Measurements from ENCODE around the gene PIBF1.
"Not testable (repeated sequence)": the region's sequence is repeated elsewhere in the genome, so short reads cannot be mapped to it uniquely, and the experiment has no call there.

The PIBF1 gene

DNA sequence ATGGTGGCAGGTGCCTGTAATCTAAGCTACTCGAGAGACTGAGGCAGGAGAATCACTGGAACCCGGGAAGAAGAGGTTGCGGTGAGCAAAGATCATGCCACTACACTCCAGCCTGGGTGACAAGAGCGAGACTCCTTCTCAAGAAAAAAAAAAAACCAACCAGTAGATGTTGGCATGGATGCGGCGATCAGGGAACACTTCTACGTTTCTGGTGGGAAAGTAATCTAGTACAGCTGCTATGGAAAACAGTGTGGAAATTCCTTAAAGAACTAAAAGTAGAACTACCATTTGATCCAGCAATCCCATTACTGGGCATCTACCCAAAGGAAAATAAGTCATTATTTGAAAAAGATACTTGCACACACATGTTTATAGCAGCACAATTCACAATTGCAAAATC, 119.6 kb downstream of the PIBF1 start:
- DNase-seq (ENCODE audit: low spot score) = not testable (repeated sequence)

DNA sequence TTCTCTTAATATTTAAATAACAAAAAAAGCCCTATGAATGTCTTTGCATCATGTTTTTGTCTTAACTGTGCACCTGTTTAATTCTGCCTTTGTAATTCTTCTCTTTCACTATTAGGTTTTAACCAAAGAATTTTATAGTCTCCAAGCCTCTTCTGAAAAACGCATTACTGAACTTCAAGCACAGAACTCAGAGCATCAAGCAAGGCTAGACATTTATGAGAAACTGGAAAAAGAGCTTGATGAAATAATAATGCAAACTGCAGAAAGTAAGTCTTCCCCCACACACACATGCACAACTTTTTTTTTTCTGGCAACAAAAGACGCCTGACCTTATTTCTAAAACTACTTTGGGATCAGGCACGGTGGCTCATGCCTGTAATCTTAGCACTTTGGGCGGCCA, 126.5 kb downstream of the PIBF1 start:
- no peak for DNase-seq (ENCODE audit: low spot score)

DNA sequence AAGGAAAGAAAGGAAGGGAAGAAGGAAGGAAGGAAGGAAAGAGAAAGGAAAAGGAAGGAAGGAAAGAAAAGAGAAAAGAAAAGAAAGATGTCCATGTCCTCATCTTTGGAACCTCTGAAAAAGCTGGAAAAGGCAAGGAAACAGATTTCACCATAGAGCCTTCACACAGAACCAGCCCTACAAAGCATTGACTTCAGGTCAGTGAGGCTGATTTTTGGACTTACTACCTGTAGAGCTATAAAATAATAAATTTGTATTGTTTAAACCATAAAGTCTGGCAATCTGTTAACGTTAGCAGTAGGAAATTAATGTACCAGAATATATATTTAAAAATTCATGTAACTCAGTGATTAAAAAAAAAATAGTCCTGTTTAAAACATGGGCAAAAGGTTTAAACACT, 130.0 kb downstream of the PIBF1 start:
- DNase-seq (ENCODE audit: low spot score) = no peak

DNA sequence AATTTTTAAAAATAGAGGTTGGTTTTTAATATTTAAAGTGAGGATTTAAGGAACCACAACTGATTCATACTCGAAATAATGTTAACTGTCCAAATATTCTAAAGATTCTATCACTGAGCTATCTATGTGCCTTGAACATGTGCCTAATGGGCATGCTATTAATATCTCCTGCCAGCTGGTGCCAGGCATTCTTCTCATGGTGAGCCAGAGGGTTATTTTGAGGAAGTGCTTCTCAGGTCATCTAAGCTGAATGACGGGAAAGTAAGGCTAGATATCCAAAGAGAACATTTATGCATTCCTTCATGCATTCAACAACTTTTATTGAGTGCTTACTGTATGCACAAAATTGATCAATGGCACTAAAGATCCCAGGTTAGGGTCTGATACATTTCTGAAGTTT, 138.2 kb downstream of the PIBF1 start:
- no peak for DNase-seq (ENCODE audit: low spot score)

DNA sequence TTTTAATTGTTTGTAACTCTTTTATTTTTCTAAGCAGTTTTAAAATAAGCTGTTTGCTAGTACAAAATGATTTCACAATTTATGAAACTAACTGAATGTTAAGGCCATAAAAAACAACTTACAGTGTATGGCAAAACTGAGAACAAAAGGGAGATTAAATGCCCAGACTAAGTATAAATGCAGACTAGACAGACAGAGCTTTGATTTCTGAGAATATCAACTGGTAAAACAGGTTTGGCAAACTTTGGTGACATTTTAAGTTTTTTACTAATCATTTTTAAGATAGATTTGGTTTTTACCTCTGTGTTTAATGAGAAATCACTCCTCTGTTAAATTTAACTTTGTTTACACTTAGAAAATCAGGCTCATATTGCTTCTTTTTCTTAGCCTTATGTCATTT, 149.4 kb downstream of the PIBF1 start:
- no peak for DNase-seq (ENCODE audit: low spot score)

DNA sequence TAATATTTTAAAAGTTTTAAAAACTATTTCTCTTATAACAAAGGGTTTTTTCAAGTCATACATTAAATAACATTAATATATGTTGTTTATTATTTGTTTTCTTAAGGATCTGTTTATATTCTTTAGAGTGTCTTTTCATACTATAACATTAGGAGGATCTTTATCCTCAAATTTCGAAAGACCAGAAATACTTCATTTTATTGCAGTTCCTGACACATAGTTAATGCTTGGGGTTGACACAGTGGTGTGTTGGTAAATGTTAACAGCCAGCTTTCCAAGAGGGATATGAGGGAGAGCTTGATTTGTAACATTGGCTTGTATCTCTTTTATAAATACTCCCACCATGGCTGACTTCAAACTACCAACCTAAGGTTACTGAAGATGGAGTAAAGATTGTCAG, 150.3 kb downstream of the PIBF1 start:
- no peak for DNase-seq (ENCODE audit: low spot score)

DNA sequence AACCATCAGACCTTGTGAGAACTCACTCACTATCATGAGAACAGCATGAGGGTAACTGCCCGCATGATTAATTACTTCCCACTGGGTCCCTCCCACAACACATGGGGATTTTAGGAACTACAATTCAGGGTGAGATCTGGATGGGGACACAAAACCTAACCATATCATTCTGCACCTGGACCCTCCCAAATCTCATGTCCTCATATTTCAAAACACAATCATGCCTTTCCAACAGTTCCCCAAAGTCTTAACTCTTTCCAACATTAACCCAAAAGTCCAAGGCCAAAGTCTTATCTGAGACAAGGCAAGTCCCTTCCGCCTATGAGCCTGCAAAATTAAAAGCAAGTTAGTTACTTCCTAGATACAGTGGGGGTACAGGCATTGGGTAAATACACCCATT, 164.3 kb downstream of the PIBF1 start:
- DNase-seq (ENCODE audit: low spot score) = not testable (repeated sequence)

DNA sequence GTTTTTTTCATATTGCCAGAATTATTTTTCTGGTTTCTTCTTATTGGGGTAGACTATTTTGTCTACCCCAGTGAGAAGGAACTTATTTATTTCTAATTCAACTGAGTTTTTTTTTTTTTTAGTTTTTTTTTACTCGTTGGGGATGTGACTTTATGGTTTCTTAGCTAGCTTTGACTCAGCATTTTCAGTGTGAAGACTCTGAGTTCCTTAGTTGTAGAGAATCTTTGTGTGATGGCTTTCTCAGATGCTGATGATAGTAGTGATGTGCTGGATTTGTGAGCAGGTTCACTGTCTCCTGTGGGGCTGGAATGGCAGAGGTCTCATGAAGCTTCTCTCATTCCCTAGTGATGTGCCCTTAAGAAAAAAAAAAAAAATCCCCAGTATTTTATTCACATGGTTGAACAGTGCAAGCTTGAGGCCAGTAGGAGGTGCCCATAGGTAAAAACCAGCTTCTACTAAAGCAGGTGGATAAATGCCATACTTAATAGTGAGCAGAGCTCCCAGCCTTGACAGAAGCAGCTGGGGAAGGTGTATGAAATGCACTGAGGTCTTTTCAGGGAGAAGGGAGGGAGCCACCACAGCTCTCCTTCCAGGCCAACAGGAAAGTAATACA, 170.7 kb downstream of the PIBF1 start:
- no peak for DNase-seq (ENCODE audit: low spot score)

DNA sequence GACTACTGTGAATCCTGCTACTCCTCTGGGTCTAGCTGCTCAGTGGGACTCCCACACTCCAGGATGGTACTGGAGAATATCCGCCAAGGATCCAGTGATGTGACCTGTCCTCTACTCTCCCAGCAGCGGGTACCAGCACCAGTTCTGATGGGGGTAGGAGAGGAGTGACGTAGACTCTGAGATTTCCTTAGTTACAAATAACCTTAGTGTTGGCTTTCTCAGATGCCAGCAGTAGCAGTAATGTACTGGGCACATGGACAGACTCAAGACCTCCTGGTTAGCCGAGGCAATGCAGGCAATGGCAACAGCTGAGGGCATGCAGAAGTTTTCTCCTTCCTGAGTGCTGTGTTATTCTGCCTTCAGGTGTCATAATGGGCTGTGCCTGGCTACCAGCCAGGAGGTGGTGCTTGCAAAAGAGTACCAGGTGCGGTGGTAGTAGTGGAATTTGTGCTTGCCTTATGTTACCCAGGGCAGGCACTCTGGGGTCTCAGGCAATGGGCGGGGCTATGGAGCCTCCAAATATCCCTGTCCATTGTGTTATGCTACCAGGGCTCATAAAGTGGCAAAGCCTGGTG, 171.5 kb downstream of the PIBF1 start:
- DNase-seq (ENCODE audit: low spot score) = no peak

DNA sequence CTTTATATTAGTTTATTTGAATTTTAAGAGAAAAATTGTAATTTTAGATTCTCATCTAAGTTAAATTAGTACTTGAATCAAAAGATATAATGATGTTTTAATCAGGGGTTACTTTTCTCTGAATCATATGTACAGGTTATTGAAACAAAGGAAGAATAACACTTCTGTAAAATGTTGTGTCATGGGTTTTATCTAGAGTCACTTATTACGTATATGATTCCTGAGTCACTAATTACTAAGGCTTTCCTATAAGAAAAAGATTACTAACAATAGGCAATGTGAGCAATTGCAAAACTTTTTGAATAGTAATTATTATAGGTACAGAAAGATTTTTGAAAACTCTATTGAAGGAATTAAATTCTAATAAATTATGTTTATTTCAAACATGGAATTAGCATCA, 177.7 kb downstream of the PIBF1 start:
- DNase-seq (ENCODE audit: low spot score) = no peak

DNA sequence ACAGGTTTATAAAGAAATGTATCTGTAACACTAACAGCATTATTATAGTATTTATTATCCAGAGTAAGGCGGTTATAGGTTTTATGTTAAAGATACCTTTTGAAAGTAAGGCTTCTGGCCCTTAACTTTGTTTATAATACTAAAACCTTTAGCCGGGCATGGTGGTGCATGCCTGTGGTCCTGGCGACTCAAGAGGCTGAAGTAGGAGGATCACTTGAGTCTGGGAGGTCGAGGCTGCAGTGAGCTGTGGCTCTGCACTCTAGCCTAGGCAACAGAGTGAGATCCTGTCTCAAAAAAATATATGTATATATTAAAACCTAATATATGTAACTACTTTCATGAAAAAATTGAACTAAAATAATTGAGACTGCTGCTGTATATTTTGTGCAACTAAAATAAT, 178.2 kb downstream of the PIBF1 start:
- no peak for DNase-seq (ENCODE audit: low spot score)

DNA sequence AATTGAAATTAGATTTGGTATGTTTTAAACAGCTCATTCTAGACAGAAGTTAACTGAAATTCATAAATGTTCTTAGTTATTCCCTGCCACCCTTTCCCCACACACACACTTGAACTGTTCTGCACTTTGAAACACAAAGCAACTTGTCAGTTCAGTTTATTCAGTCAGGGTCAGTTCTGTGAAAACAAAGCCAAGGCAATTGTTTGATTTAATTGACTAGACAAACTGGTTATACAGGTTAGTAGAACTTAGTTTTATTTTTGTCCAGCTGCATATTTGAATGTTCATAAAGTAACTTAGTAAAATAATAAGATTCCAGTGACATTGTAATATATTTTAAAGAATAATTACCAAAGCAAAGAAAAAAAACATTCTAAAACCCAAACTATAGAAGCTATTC, 178.6 kb downstream of the PIBF1 start:
- DNase-seq (ENCODE audit: low spot score) = no peak

DNA sequence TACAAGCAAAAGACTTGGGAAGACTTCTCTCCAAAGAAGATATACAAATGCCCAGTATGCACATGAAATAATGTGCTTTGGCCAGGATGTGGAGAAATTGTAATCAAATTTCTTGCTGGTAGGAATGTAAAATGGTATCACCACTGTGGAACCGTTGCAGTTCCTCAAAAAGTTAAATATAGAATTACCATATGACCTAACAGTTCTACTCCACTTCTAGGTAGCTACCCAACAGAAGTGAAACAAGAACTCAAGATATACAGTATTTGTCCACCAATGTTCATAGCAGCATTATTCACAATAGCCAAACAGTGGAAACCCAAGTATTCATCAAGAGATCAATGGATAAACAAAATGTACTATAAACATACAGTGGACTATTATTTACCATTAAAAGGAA, 181.8 kb downstream of the PIBF1 start:
- DNase-seq (ENCODE audit: low spot score) = no peak

DNA sequence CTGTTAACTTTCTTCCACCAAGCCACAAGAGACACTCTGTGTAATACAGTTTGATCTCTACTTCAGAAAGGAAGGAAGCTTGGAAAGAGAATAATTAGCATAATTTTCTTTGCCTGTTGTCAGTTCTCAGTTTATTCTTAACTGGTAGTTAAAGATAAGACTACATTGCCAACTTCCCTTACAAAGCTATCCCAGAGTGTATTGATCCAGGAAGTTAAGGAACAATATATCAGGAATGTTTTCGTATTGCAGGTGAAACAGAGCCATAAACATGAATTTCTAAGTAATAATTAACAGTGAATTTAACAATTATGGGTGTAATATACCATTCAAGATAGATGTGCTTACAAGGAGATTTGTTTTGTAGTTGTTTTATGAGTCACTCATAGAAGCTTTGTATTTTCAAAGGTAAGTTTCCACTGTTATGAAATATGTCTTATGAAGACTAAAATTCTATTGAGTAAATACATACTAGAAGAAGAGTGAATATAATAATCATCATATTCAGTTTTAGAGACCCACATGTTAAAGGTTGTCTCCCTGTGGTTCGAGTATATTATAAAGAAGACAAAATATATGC, 188.5 kb downstream of the PIBF1 start:
- no peak for DNase-seq (ENCODE audit: low spot score)

DNA sequence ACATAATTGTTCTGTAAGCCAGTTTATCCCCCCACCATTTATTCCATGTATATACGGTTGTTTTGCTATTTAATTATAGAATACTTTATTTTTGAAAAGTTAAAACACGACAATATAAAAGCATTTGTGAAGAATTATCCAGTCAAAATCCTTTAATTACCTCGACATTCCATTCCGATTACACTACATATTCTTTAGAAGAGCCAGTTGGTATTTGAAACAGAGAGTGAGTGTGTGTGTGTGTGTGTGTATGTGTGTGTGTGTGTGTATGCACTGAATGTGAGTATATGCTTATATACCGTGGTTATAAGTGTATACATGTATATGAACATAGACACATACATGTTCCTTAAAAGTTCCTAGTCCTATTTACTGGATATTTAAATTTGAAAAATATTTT, 189.0 kb downstream of the PIBF1 start:
- DNase-seq (ENCODE audit: low spot score) = no peak

DNA sequence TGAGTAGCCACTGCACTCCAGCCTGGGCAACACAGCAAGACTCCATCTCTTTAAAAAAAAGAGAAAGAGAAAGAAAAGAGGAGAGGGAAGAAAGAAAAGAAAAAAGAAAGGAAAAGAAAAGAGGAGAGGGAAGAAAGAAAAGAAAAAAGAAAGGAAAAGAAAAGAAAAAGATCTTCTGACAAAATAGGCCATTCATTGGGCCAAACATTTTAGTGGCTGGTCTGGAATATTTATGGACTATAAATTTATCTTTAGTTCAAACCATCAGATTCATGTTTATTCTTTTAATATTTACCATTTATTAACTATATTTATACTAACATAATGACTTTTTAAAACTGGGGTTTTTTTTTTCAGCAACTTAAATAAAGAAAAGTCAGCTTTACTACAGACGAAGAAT, 191.3 kb downstream of the PIBF1 start:
- DNase-seq (ENCODE audit: low spot score) = no peak

DNA sequence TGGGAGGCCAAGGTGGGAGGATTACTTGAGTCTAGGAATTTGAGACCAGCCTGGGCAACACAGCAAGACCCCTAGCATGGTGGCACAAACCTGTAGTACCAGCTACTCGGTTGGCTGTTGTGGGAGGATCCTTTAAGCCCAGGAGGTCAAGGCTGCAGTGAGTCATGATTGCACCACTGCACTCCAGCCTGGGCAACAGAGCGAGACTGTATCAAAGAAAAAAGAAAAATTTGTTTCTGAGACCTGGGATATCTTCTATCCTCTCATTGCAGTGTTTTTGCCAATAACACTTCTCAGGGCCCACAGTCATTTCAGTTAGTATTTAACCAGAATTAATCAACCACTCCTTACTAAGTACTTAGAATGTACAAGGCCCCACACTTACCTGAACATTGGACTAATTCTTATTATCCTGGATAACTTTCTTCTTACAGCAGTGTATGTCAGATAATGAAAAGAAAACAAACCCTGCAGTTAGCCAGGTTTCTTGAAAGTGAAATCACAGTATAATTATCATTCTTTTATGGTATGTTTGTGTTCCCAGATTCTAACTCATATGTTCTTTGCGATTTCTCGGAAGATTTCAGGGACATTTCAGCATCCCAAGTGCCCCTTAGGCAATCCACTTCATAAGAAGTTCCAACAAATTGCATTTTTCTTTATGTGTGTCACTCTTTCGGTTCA, 201.3 kb downstream of the PIBF1 start:
- DNase-seq (ENCODE audit: low spot score) = no peak

DNA sequence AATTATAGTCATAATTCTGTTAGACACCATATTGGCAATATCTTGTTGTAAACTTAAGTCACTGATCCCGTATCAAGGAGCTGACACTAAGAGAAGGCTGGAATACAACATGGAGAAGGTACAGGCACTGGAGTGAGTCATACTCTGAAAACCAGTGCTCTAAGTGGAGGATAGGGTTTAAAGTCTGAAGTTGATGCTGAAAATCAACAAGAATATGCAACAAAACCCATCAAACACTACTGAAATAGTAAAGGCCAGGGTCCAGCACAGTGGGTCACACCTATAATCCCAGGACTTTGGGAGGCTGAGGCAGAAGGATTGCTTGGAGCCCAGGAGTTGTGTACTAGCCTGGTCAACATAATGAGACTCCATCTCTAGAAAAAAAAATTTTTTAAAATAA, 203.7 kb downstream of the PIBF1 start:
- DNase-seq (ENCODE audit: low spot score) = no peak

DNA sequence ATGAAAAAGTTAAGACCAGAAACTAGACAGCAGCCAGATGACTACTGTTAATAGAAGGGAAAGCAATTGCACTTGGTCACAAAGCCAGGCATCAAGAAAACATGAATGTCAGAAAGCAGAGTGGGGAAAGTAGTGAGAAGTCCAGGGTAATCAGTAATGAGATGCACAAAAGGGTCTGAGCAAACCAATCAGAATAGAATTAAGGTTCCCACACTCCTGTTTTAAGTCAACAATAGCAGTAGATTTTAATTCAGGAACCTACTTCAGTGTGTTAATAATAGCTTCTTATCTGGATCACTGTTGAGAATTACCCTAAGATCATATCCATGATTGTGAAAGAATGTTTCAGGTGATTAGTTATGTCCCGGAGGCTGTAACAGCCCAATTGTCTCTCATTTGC, 204.3 kb downstream of the PIBF1 start:
- no peak for DNase-seq (ENCODE audit: low spot score)

DNA sequence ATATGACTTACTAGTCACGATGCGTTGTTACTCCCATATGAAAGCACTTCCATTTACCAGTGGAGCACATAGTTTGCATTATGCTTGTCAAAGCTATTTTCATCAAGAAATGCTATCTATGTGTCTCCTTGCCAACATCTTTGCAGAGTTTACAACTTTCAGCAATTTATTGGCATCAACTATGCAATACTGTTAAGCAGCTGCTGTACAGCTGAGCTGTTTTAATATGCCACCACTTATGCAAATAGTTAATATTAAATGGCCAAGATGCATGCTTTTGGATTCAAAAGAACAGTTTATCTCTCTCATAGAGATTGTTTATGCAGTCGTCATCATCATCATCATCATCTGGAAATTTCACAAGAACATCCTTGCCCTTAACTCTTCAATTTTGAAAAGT, 209.0 kb downstream of the PIBF1 start:
- no peak for DNase-seq (ENCODE audit: low spot score)

DNA sequence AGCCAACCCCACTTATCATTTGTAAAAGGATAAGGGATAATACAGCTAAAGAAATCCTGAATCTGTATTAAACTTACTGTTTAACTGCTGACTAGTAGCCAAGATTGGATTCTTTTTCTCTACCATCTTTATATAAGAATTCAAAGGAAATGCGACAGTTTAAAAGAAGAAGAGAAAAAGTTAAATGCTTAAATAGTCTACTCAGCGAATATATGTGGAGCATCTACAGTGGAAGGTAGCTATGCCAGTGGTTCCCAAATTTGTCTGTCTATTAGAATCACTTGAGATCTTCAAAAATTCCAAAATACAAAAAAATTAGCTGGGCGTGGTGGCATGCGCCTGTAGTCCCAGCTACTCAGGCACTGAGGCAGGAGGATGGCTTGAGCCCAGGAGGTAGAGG, 216.1 kb downstream of the PIBF1 start:
- no peak for DNase-seq (ENCODE audit: low spot score)

DNA sequence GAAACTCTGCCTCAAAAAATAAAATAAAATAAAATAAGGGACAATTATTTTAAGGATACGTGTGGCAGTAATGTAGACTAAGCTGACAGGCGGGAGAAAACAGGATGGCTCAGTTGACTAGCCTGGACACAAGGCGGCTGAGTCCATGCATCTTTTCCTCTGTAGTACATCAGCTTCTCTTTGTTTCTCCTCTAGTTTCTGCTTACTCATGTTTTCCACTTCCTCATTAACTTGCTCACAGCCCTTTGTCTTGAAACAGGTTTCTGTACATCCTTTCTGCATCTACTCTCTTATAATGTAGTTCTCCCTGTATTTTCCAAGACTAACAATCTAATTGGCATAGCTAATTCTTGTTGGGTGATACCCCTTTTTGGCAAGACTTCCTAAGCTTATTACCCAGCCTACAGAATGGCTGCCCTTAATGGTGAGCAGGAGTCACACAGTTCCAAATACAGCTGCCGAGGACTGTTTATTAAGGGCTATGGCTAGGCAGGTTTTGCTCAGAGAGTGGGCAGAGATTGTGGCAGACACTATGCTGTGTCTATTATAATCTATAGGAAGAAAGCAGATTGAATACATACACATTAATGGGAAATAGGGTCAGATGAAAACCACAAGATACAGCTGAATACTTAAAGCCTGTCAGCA, 218.2 kb downstream of the PIBF1 start:
- DNase-seq (ENCODE audit: low spot score) = no peak

DNA sequence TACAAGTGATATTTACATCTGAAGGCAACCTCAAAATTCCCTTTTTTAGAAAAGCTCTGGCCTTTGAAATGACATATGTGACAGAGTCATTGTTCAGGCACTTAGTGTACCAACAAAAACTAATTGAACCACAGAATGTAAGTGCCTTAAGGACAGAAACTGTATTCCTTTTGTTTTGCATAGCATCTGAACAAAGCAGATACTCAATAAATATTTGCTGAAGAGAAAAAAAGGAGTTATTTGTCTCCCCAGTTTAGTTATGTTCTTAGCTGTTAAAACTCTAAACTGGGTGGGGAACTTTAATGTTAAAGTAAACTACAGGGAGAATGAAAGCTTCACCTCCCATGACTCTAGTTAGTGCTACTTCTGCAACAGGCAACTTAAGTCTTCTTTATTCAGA, 220.0 kb downstream of the PIBF1 start:
- no peak for DNase-seq (ENCODE audit: low spot score)

All from CD4-positive, alpha-beta T cell treated with Interleukin-15 for 4 hours (primary cell).